ENCODE results near the gene TM4SF18.

TM4SF18 gene

GRCh38 chr3:149324332-149324731, 9.1 kb downstream of the TM4SF18 start:
- DNase-seq, result no peak

DNA sequence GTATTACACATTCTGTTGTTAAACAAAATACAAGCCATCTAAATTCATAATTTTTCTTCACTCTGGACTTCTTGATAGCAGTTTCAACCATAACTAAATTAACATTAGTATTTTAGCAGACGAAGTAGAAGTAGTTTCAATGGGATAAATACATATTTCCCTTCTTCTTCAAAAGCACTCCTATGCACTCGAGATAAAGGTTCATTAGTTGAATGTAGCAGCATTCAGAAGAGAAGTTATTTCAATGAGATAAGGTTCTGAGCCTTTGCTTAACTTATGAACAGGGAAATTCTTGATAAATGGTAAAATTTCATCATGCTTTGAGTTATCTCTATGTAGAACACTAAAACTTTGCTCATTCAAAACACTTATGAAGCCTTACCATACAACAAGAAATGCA, 11.8 kb downstream of the TM4SF18 start:
- DNase-seq, result no peak

GRCh38 chr3:149321136-149321535, 12.3 kb downstream of the TM4SF18 start:
- DNase-seq, result no peak

- no peak for DNase-seq
These were observed 13.7 kb downstream of the TM4SF18 start for GRCh38 chr3:149319750-149320149.

- DNase-seq, result no peak
These were observed 16.4 kb downstream of the TM4SF18 start for GRCh38 chr3:149317072-149317471.

GRCh38 chr3:149316437-149316836, 17.0 kb downstream of the TM4SF18 start:
- DNase-seq, result no peak

DNA sequence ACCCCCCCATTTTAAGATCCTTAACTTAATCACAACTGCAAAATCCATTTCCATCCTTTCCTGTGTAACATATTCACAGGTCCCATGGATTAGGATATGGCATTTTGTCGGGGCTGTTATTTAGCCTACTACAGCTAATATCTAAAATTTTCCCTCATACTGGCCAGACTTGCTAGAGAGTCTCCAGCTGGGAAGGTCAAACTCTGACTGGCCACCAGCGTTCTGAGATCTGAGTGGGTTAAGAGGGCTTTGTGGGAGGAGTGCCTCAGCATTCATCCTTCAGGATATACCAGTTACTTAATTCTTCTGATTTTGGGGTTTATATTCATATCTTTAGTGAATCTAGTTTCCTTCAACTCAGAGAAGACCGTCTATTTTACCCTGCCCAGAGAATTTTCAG, 17.7 kb downstream of the TM4SF18 start:
- DNase-seq, result no peak

DNA sequence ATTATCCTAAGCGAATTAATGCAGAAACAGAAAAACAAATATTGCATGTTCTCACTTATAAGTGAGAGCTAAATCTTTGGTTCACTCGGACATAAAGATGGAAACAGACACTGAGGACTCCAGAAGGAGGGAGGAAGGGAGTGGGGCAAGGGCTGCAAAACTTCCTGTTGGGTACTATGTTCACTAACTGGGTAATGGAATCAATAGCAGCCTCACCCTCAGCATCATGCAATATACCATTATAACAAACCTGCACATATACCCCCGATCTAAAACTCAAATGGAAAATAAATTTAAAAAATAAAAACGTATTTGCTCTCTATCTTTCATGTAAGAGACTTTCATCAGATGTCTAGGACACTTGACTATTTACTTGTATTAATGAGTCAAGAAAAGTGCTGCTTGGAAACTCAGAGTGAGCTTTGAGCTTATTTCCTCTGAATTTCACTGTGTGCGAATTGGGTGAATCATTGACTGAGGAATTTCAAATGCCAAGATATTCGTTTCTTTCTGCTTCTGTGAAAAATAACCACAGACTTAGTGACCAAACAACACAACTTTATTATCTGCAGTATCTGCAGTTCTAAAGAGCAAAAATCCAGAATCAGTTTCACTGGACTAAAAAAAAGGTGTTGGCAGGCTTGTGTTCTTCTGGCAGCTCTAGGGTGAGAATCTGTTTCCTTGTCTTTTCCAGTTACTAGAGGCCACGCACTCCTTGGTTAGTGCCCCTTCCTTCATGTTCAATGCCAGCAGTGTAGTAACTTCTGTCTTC, 18.4 kb downstream of the TM4SF18 start:
- DNase-seq, result no peak

GRCh38 chr3:149313542-149313941, 19.9 kb downstream of the TM4SF18 start:
- no peak for DNase-seq

DNA sequence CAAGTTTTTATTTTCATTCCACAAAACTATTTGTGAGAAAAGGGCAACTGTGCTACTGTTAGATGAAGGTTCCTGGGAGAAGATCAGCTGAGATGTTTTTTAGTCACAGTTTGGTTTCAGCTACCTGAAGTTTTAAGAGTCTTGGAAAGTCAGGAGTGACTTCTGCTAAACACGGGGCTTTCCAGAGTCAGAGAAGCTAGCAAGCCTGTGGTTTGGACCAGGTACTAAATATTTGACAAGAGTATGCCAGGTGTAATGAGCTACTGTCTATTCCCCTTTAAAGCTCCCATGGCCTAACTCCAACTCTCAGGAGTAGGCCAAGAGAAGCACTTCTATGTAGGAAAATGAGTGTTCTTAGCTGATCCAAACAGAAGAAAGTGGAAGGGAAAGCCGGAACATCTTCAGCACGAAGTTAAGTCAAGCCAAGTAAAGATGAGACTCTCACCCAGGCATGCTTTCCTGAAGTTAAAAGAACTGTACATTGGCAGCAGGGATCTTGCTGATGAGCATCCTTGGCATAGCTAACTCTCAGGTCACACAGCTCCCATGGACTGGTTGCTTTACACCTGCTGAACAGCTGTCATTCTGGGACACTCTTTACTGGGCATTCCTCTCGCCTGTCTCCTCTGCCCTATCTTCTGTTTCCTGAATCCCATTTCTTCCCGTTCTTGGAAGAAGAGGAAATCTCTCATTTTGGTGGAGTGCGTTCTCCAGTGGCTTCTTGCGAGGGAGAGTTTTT, 22.5 kb downstream of the TM4SF18 start:
- no peak for DNase-seq

DNA sequence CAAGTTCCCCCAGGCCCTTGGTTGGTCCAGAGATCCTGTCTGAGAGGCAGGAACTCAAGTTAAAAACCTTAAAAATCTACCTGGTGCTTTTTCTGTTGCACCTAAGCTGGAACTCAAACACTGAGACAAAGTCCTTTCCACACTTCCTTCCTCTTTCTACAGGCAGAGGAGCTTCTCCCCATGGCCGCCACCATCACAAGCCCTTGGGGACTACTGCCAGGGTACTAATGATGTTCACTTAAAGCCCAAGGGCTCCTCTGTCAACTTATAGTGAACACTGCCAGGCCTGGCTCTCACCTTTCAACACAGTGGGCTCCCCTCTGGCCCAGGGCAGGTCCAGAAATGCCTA, 26.0 kb downstream of the TM4SF18 start:
- peak; percentile 60 to 63 for DNase-seq

DNA sequence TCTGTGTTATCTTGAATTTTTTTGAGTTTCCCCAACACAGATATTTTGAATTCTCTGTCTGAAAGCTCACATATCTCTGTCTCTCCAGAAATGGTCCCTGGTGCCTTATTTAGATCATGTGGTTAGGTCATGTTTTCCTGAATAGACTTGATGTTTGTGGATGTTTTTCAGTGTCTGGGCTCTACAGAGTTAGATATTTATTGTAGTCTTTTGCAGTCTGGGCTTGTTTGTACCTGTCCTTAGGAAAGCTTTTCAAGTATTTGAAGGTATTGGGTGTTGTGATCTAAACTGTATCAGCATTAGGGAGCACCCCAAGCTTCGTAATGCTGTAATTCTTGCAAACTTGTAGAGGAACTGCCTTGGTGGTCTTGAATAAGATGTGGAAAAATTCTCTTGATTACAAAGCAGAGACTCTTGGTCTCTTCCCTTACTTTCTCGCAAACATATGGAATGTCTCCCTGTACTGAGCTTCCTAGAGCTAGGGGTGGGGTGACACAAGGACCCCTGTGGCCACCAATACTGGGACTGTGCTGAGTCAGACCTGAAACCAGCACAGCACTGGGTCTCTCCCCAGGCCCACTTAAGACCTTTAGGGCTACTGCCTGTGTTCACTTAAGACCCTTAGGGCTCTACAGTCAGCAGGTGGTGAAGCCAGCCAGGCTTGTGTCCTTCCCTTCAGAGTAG, 26.5 kb downstream of the TM4SF18 start:
- no peak for DNase-seq

- DNase-seq, result no peak
These were observed 28.1 kb downstream of the TM4SF18 start for GRCh38 chr3:149305376-149305775.

DNA sequence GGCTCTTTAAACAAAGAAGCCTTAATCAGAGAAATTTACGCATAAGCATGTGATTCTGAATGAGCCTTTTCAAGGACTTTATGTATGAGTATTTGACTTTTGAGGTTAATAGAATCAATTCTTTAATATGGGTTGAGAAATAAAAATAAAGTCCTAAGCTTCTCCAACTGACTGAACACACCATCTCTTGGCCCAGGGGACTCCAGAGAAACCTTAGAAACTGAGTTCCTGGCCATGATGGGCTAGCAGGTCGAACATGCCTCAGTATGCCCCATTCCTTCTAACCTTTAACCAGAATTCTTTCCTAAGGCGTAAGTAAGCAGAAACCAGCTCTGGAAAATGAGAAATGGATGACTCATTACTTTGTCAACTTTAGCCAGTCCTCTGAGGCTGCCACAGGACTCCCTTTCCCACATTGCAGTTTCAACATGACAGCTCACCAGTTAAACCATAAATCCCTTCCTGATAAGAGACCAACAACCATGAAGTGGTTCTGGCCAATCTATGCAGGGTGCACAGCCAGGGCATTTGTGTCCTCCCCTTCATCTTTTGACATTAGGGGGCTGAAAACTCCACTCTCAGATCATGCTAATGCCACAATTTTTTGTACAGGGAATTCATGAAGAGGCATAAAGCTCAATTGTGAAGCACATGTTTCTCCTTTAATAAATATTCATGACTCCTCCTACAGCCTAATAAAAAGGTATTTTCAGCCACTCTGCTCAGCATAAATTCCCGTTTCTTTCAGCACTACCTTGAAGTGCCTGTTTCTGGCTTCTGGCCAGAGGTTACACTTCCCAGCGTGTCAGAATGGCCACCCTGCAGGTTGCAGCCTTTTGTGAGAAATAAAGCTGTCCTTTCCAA, 33.3 kb downstream of the TM4SF18 start:
- DNase-seq, result peak; percentile 62 to 77

DNA sequence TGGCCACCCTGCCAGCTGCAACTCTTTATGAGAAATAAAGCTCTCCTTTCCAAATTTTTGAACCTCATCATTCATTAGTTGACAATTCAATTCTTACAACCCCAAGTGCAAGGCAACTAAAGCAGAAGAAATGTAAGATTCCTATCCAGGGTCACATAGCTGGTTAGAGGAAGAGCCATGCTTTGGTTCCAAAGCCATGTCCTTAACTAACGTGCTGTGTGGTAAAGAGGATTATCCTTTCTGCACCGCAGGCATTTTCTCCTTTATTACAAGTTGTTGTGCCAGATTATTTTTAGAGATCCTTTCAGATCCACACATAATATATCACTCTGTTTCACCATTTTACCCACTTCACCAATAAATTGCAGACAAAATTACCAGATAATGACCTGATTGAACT, 36.5 kb downstream of the TM4SF18 start:
- no peak for DNase-seq

GRCh38 chr3:149292666-149293065, 40.8 kb downstream of the TM4SF18 start:
- DNase-seq, result no peak

DNA sequence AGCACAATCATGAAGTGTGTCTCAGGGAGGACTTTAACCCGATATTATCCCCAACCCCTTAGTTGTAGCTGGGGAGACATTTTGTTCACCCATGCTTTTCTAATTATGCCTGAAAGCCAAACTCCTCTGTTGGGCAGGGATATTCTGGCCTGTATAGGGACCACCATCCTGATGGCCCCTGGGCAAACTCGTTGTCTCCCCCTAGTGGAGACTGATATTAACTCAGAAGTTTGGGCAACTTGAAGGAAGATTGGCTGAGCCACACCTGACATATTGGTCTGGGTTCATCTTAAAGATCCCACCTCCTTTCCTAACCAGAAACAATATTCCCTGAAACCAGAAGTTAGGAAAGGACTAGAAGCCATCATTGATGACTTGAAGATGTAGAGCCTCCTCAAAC, 42.3 kb downstream of the TM4SF18 start:
- no peak for DNase-seq

GRCh38 chr3:149288655-149289054, 44.8 kb downstream of the TM4SF18 start:
- DNase-seq, result no peak

GRCh38 chr3:149284034-149284433, 49.4 kb downstream of the TM4SF18 start:
- no peak for DNase-seq

GRCh38 chr3:149283401-149283800, 50.0 kb downstream of the TM4SF18 start:
- no peak for DNase-seq

GRCh38 chr3:149282836-149283235, 50.6 kb downstream of the TM4SF18 start:
- no peak for DNase-seq

DNA sequence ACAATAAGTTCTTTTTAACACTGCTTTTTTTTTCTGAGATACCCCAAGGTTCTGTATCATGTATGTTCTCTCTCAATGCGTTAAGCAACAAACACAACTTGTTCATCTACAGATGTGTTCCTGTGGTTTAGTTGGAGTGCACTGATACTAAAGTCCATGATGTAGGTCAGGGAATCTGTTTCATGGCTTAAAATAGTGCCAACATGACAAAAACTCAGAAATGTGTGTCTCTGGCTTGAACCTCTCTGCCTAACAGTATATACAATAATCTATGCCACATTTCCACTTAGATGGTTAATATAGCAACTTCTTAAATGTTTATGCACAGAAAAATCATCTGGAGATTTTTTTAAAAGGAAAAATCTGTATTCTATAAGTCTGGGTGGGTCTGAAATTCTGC, 51.1 kb downstream of the TM4SF18 start:
- no peak for DNase-seq
